ENCODE results near the gene TRIP10. TPM values are rescaled to one million over a fixed set of nuclear protein-coding genes. Genes with fewer than 3 reads are reported as not detected.

Gene TRIP10
- total and polyA plus RNA-seq, 2 of the 13 experiments (the other 11 are each of a cell fraction or from before 2014, with no cell fraction given): 32.5 to 33.2 TPM

DNA sequence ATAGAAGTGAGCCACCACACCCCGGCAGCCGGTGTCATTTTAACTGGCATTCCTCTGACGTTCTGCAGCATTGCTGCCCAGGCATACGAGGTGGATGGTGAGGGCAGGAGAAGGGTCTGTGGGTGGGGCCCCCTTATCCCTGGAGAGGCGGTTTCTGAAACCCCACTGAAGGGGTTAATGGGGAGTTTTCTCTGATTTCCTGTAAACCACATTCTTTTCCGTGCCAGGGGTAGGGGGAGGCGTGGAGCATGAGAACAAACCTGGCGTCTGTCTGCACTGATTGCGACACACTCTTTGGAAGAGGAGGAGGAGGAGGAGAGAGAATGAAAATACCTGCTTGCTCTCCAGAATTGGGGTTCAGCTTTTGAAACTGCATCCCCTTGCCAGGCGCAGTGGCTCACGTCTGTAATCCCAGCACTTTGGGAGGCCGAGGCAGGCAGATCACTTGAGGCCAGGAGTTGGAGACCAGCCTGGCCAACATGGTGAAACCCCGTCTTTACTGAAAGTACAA lies 16.3 kb upstream of the TRIP10 start (continued):
- TF ChIP-seq, protein P1, sequence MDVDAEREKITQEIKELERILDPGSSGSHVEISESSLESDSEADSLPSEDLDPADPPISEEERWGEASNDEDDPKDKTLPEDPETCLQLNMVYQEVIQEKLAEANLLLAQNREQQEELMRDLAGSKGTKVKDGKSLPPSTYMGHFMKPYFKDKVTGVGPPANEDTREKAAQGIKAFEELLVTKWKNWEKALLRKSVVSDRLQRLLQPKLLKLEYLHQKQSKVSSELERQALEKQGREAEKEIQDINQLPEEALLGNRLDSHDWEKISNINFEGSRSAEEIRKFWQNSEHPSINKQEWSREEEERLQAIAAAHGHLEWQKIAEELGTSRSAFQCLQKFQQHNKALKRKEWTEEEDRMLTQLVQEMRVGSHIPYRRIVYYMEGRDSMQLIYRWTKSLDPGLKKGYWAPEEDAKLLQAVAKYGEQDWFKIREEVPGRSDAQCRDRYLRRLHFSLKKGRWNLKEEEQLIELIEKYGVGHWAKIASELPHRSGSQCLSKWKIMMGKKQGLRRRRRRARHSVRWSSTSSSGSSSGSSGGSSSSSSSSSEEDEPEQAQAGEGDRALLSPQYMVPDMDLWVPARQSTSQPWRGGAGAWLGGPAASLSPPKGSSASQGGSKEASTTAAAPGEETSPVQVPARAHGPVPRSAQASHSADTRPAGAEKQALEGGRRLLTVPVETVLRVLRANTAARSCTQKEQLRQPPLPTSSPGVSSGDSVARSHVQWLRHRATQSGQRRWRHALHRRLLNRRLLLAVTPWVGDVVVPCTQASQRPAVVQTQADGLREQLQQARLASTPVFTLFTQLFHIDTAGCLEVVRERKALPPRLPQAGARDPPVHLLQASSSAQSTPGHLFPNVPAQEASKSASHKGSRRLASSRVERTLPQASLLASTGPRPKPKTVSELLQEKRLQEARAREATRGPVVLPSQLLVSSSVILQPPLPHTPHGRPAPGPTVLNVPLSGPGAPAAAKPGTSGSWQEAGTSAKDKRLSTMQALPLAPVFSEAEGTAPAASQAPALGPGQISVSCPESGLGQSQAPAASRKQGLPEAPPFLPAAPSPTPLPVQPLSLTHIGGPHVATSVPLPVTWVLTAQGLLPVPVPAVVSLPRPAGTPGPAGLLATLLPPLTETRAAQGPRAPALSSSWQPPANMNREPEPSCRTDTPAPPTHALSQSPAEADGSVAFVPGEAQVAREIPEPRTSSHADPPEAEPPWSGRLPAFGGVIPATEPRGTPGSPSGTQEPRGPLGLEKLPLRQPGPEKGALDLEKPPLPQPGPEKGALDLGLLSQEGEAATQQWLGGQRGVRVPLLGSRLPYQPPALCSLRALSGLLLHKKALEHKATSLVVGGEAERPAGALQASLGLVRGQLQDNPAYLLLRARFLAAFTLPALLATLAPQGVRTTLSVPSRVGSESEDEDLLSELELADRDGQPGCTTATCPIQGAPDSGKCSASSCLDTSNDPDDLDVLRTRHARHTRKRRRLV (CRISPR knock-in tag; IDR thresholded peaks at IDR 0.05): no peak
- TF ChIP-seq NR2F6 (IDR thresholded peaks at IDR 0.05) (peak; percentile 82), NR2F6 (CRISPR knock-in tag; IDR thresholded peaks at IDR 0.05) (peak; percentile 93), ZNF296 (CRISPR knock-in tag; conservative IDR thresholded peaks at IDR 0.05) (no peak), REXO4 (CRISPR knock-in tag; IDR thresholded peaks at IDR 0.05; ENCODE audit: borderline replicate concordance) (no peak), FOSL1 (CRISPR knock-in tag; IDR thresholded peaks at IDR 0.05; ENCODE audit: borderline replicate concordance) (no peak), RNF2 (conservative IDR thresholded peaks at IDR 0.05; ENCODE audit: low read depth) (no peak), RAD51 (IDR thresholded peaks at IDR 0.05; ENCODE audit: borderline replicate concordance) (no peak), AGO2 (optimal IDR thresholded peaks at IDR 0.05; ENCODE audit: low read depth, low read length) (no peak), KDM4B (CRISPR knock-in tag; IDR thresholded peaks at IDR 0.05) (no peak), ZNF180 (CRISPR knock-in tag; IDR thresholded peaks at IDR 0.05; ENCODE audit: borderline replicate concordance, low read depth) (no peak), MED8 (CRISPR knock-in tag; IDR thresholded peaks at IDR 0.05; ENCODE audit: insufficient replicate concordance) (peak; percentile 76), SOX5 (CRISPR knock-in tag; IDR thresholded peaks at IDR 0.05; ENCODE audit: borderline replicate concordance) (peak; percentile 75; the same call in 1 of the 2 replicates), KDM5B (CRISPR knock-in tag; IDR thresholded peaks at IDR 0.05; ENCODE audit: borderline replicate concordance) (peak; percentile 57; the same call in 1 of the 2 replicates), SMARCE1 (IDR thresholded peaks at IDR 0.05; ENCODE audit: borderline replicate concordance) (no peak), FOXP1 (IDR thresholded peaks at IDR 0.05) (no peak), FOXP1 (CRISPR knock-in tag; IDR thresholded peaks at IDR 0.05) (peak; percentile 60; the same call in 1 of the 2 replicates), HOXA7 (CRISPR knock-in tag; IDR thresholded peaks at IDR 0.05) (no peak), ZNF567 (CRISPR knock-in tag; IDR thresholded peaks at IDR 0.05; ENCODE audit: borderline replicate concordance) (0 out of 2 replicates have a peak, but pooled peaks have one; percentile 33), NKX3-1 (CRISPR knock-in tag; IDR thresholded peaks at IDR 0.05) (peak; percentile 18; the same call in 1 of the 2 replicates)
- TF ChIP-seq, protein P2, sequence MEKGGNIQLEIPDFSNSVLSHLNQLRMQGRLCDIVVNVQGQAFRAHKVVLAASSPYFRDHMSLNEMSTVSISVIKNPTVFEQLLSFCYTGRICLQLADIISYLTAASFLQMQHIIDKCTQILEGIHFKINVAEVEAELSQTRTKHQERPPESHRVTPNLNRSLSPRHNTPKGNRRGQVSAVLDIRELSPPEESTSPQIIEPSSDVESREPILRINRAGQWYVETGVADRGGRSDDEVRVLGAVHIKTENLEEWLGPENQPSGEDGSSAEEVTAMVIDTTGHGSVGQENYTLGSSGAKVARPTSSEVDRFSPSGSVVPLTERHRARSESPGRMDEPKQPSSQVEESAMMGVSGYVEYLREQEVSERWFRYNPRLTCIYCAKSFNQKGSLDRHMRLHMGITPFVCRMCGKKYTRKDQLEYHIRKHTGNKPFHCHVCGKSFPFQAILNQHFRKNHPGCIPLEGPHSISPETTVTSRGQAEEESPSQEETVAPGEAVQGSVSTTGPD (CRISPR knock-in tag; IDR thresholded peaks at IDR 0.05): no peak
- TF ChIP-seq, protein P3, sequence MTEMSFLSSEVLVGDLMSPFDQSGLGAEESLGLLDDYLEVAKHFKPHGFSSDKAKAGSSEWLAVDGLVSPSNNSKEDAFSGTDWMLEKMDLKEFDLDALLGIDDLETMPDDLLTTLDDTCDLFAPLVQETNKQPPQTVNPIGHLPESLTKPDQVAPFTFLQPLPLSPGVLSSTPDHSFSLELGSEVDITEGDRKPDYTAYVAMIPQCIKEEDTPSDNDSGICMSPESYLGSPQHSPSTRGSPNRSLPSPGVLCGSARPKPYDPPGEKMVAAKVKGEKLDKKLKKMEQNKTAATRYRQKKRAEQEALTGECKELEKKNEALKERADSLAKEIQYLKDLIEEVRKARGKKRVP (CRISPR knock-in tag; IDR thresholded peaks at IDR 0.05): no peak
- TF ChIP-seq, protein P4, sequence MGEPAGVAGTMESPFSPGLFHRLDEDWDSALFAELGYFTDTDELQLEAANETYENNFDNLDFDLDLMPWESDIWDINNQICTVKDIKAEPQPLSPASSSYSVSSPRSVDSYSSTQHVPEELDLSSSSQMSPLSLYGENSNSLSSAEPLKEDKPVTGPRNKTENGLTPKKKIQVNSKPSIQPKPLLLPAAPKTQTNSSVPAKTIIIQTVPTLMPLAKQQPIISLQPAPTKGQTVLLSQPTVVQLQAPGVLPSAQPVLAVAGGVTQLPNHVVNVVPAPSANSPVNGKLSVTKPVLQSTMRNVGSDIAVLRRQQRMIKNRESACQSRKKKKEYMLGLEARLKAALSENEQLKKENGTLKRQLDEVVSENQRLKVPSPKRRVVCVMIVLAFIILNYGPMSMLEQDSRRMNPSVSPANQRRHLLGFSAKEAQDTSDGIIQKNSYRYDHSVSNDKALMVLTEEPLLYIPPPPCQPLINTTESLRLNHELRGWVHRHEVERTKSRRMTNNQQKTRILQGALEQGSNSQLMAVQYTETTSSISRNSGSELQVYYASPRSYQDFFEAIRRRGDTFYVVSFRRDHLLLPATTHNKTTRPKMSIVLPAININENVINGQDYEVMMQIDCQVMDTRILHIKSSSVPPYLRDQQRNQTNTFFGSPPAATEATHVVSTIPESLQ (CRISPR knock-in tag; conservative IDR thresholded peaks at IDR 0.05): no peak

Measured in HepG2 (cell line).